ENCODE measurements around the gene RPL9.

GRCh38 chr4:39472396-39472795 is 13.7 kb upstream of the RPL9 start:
- TF ChIP-seq CTCF (IDR thresholded peaks at IDR 0.05 in 8 of 11, conservative IDR thresholded peaks at IDR 0.05 in 3 of 11) (no peak), POLR2AphosphoS5 (IDR thresholded peaks at IDR 0.05) (no peak), POLR2A (IDR thresholded peaks at IDR 0.05) (no peak)
